HG02798 (cell line): ENCODE data around the gene PWP1.

Experiments used
- ATAC-seq: cut with Tn5 transposase; IDR thresholded peaks from one replicate; pipeline ENCODE4 v1.9.1; 2021; ENCODE audit warnings: mild to moderate bottlenecking; ENCODE audit not compliant: unreplicated experiment, poor library complexity

PWP1 gene

GRCh38 chr12:107732365-107732764, 46.8 kb downstream of the PWP1 start:
- ATAC-seq: no peak

GRCh38 chr12:107734139-107734538, 48.5 kb downstream of the PWP1 start:
- no peak for ATAC-seq

- ATAC-seq: no peak
These were observed 50.2 kb downstream of the PWP1 start for GRCh38 chr12:107735763-107736162.

GRCh38 chr12:107736914-107737313, 51.3 kb downstream of the PWP1 start:
- peak; percentile 86 for ATAC-seq

GRCh38 chr12:107748472-107748871, 62.9 kb downstream of the PWP1 start:
- no peak for ATAC-seq

GRCh38 chr12:107749083-107749482, 63.5 kb downstream of the PWP1 start:
- no peak for ATAC-seq

- ATAC-seq: no peak
These were observed 73.8 kb downstream of the PWP1 start for GRCh38 chr12:107759410-107759809.

GRCh38 chr12:107760207-107760808, 74.7 kb downstream of the PWP1 start:
- peak; percentile 16 for ATAC-seq

- peak; percentile 96 for ATAC-seq
These were observed 75.4 kb downstream of the PWP1 start, which contains the start of gene PRDM4 for GRCh38 chr12:107760809-107761501. TSS of gene PRDM4 (minus strand) at chr12:107761137. CDS start at chr12:107760515, 622 bp downstream.

- no peak for ATAC-seq
These were observed 75.9 kb downstream of the PWP1 start for GRCh38 chr12:107761502-107761904.
